K562 (cell line): ENCODE data around the gene HIPK2. TPM values are rescaled to one million over a fixed set of nuclear protein-coding genes. Genes with fewer than 3 reads are reported as not detected.

Source experiments
- BACH1 ChIP-seq: fragments of 200-800 bp; sonication (Bioruptor generic); IDR thresholded peaks from 2 replicates; pipeline ENCODE4 v1.6.1; 2016; ENCODE audit warnings: missing genetic modification characterization, missing compliant biosample characterization
- CLOCK ChIP-seq: fragments of 250-450 bp; sonication (Bioruptor Pico); IDR thresholded peaks from 2 replicates; pipeline ENCODE4 v1.4.0; 2020; ENCODE audit warnings: mild to moderate bottlenecking, moderate library complexity, borderline replicate concordance
- DDX20 ChIP-seq: fragments of 450-650 bp; IDR thresholded peaks from 2 replicates; pipeline ENCODE4 v1.6.1; 2016; ENCODE audit warnings: missing genetic modification characterization, low read depth, mild to moderate bottlenecking, missing compliant biosample characterization, moderate library complexity
- HEY1 ChIP-seq: fragments of 250-450 bp; sonication (Bioruptor Pico); IDR thresholded peaks from 2 replicates; pipeline ENCODE4 v1.5.0; 2020; ENCODE audit warnings: mild to moderate bottlenecking, moderate library complexity, borderline replicate concordance
- HMGN3 ChIP-seq: IDR thresholded peaks from 2 replicates; pipeline ENCODE4 v1.6.1; 2011; ENCODE audit warnings: borderline replicate concordance, low read depth, mild to moderate bottlenecking, mixed read lengths, low read length; ENCODE audit not compliant: insufficient read length; ENCODE audit errors: extremely low read depth
- IRF2 ChIP-seq: sonication (generic); formaldehyde crosslinking; IDR thresholded peaks from 2 replicates; pipeline ENCODE4 v1.8.1; 2022; ENCODE audit warnings: mild to moderate bottlenecking, missing genetic modification reagents
- NEUROD1 ChIP-seq: fragments of 150-350 bp; IDR thresholded peaks from 2 replicates; pipeline ENCODE4 v1.6.1; 2014; ENCODE audit warnings: borderline replicate concordance, low read length, low read depth; ENCODE audit not compliant: partially characterized antibody
- RAD51 ChIP-seq: fragments of 450-650 bp; IDR thresholded peaks from 2 replicates; pipeline ENCODE4 v1.7.1; 2016; ENCODE audit warnings: low read depth, mild to moderate bottlenecking, borderline replicate concordance
- STAG1 ChIP-seq: sonication (generic); formaldehyde crosslinking; IDR thresholded peaks from 2 replicates; pipeline ENCODE4 v1.5.0; 2020; ENCODE audit warnings: missing genetic modification reagents, borderline replicate concordance
- TFE3 ChIP-seq: fragments of 450-650 bp; formaldehyde crosslinking; IDR thresholded peaks from 2 replicates; pipeline ENCODE4 v1.4.0; 2020; ENCODE audit warnings: mild to moderate bottlenecking, mixed read lengths
- ZFP36 ChIP-seq: fragments of 150-350 bp; IDR thresholded peaks from 2 replicates; pipeline ENCODE4 v1.6.1; 2018; ENCODE audit warnings: low read length, low read depth; ENCODE audit not compliant: partially characterized antibody
- ZNF124 ChIP-seq: sonication (generic); formaldehyde crosslinking; IDR thresholded peaks from 2 replicates; pipeline ENCODE4 v1.8.1; 2022; ENCODE audit warnings: missing genetic modification reagents
- ZNF197 ChIP-seq: fragments of 200-800 bp; sonication (Bioruptor generic); IDR thresholded peaks from 2 replicates; pipeline ENCODE4 v1.6.1; 2016; ENCODE audit warnings: low read depth, missing genetic modification characterization, missing compliant biosample characterization
- ZNF212 ChIP-seq: fragments of 450-650 bp; formaldehyde crosslinking; IDR thresholded peaks from 2 replicates; pipeline ENCODE4 v1.4.0; 2020; ENCODE audit warnings: mild to moderate bottlenecking
- ZNF655 ChIP-seq: fragments of 250-450 bp; sonication (Bioruptor Pico); IDR thresholded peaks from 2 replicates; pipeline ENCODE4 v1.5.0; 2021
- polyA plus RNA-seq, 8 experiments: library from polyadenylated mRNA; depleted of rRNA in 4 of 8; stranded (reverse) in 5 of 8; unstranded in 3 of 8; fragments of >200 nt; fragmentation: Nextera tagmentation in 2 of 8; fragmentation: Illumina TruSeq in 1 of 8; extraction: Ambion mirVana in 2 of 8; extraction: Trizol in 1 of 8; gene quantifications; 2 replicates each; pipeline versions ENCODE4 v1.2.1 to v1.2.3, GENCODE V29; 2011 to 2014; ENCODE audit warnings: inconsistent platforms in 1 of 8, missing spikeins in 1 of 8
- total RNA-seq, 7 experiments: library from RNA; depleted of rRNA in 6 of 7; stranded (reverse); fragments of >200 nt in 6 of 7; fragmentation: Illumina TruSeq in 2 of 7; extraction: Trizol in 2 of 7; gene quantifications; 2 replicates each; pipeline versions ENCODE4 v1.2.1 to v1.2.3, GENCODE V29; 2011 to 2021; ENCODE audit warnings: low replicate concordance in 1 of 7
- TF ChIP-seq, protein P1 (sequence below): sonication (generic); formaldehyde crosslinking; IDR thresholded peaks from 2 replicates; pipeline ENCODE4 v1.8.1; 2023; ENCODE audit warnings: mild to moderate bottlenecking, missing genetic modification reagents
- TF ChIP-seq, protein P2 (sequence below): sonication (generic); formaldehyde crosslinking; IDR thresholded peaks from 2 replicates; pipeline ENCODE4 v1.5.0; 2020; ENCODE audit warnings: missing genetic modification reagents
- TF ChIP-seq, protein P3 (sequence below): fragments of 250-450 bp; sonication (Bioruptor Pico); IDR thresholded peaks from 2 replicates; pipeline ENCODE4 v1.8.0; 2021; ENCODE audit warnings: moderate library complexity, mild to moderate bottlenecking, inconsistent platforms

HIPK2 gene
- total and polyA plus RNA-seq, 9 of the 15 experiments (the other 6 are each of a cell fraction or from before 2014, with no cell fraction given): 0.69 to 19.8 (median 5.1) TPM

DNA sequence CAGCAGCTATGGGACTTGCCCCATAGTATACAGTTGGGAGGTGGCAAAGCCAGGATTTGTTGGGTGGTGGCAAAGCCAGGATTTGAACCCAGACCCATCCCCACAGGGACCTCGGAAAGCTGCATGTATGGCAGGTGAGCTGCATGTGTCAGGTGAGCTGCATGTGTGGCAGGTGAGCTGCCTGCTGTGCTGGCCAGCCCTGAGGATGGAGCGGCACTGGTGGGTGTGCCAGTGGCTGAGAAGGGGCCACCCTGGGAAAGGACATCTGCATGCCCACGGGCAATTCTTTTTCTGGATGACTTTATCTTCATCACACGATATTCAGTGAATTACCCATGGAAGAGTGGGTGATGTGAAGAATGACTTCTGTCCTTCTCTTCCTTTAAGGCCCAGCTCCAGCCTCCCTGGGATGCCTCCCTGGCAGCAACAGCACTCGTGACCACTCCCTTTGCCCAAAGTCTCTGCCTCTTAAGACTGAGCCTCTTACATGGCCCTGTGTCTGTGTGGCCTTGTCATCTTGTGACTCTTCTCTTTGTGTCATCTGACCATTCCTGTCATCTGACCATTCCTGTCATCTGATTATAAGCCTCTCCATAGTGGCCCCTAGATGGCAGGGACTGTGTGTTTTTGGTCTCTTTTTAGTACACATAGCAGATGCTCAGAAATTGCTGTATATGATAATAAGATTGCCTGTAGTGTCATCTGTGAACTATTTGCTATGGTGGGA, 229.3 kb downstream of the HIPK2 start (continued):
- TF ChIP-seq CLOCK (no peak), STAG1 (no peak), NEUROD1 (no peak), DDX20 (tag) (no peak), ZNF212 (no peak), ZNF655 (CRISPR knock-in tag) (no peak), ZNF124 (CRISPR knock-in tag) (no peak), IRF2 (CRISPR knock-in tag) (no peak), TFE3 (CRISPR knock-in tag) (peak; percentile 53), BACH1 (tag) (no peak), ZFP36 (no peak), HEY1 (CRISPR knock-in tag) (0 out of 2 replicates have a peak, but pooled peaks have one; percentile 16), HMGN3 (no peak), ZNF197 (no peak), RAD51 (peak; percentile 83)
- TF ChIP-seq, protein P1, sequence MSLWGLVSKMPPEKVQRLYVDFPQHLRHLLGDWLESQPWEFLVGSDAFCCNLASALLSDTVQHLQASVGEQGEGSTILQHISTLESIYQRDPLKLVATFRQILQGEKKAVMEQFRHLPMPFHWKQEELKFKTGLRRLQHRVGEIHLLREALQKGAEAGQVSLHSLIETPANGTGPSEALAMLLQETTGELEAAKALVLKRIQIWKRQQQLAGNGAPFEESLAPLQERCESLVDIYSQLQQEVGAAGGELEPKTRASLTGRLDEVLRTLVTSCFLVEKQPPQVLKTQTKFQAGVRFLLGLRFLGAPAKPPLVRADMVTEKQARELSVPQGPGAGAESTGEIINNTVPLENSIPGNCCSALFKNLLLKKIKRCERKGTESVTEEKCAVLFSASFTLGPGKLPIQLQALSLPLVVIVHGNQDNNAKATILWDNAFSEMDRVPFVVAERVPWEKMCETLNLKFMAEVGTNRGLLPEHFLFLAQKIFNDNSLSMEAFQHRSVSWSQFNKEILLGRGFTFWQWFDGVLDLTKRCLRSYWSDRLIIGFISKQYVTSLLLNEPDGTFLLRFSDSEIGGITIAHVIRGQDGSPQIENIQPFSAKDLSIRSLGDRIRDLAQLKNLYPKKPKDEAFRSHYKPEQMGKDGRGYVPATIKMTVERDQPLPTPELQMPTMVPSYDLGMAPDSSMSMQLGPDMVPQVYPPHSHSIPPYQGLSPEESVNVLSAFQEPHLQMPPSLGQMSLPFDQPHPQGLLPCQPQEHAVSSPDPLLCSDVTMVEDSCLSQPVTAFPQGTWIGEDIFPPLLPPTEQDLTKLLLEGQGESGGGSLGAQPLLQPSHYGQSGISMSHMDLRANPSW: no peak
- TF ChIP-seq, protein P2, sequence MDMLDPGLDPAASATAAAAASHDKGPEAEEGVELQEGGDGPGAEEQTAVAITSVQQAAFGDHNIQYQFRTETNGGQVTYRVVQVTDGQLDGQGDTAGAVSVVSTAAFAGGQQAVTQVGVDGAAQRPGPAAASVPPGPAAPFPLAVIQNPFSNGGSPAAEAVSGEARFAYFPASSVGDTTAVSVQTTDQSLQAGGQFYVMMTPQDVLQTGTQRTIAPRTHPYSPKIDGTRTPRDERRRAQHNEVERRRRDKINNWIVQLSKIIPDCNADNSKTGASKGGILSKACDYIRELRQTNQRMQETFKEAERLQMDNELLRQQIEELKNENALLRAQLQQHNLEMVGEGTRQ (CRISPR knock-in tag): peak; percentile 42
- TF ChIP-seq, protein P3, sequence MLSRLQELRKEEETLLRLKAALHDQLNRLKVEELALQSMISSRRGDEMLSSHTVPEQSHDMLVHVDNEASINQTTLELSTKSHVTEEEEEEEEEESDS (CRISPR knock-in tag): no peak
